Measurements from ENCODE around the gene GYS2.

Gene GYS2

GRCh38 chr12:21501258-21502163 lies 103.1 kb downstream of the GYS2 start, which contains the start of the genes GOLT1B and RECQL:
Gene GOLT1B, plus strand, starts transcription at chr12:21501789. Its CDS starts 135 bp downstream, at chr12:21501924.
Gene RECQL, minus strand, starts transcription at chr12:21501635. Its CDS starts 2,065 bp downstream, at chr12:21499570.
- H3K36me3 ChIP-seq (ENCODE audit: control insufficient read depth, insufficient read depth, low read length), result no peaks in the 10 kb centered on the region
- H3K27ac ChIP-seq, result peak within 1 kb of the TSS; percentile 73
- peaks cover 41% of the 10 kb centered on the region for H3K79me2 ChIP-seq
- H3K9me3 ChIP-seq (ENCODE audit: control insufficient read depth, low read length), result no peaks in the 10 kb centered on the region
- TF ChIP-seq CTCF (IDR thresholded peaks at IDR 0.05), result no peak
- peak within 1 kb of the TSS; percentile 30 for H3K9ac ChIP-seq
- peak within 1 kb of the TSS; percentile 80 for H3K4me2 ChIP-seq (ENCODE audit: low read length)
- H3K27me3 ChIP-seq (ENCODE audit: control insufficient read depth, insufficient read depth, low read length), result no peaks in the 10 kb centered on the region
- H2AFZ ChIP-seq, result peak within 1 kb of the TSS; percentile 93
- H3K4me3 ChIP-seq (ENCODE audit: low read depth, low read length), result peak within 1 kb of the TSS; percentile 97
- peaks cover 4% of the 10 kb centered on the region for H3K4me1 ChIP-seq

- H3K9me3 ChIP-seq (ENCODE audit: control insufficient read depth, low read length), result no peaks in the 10 kb centered on the region
- peak overlapping the region; percentile 97 for H3K4me3 ChIP-seq (ENCODE audit: low read depth, low read length)
- peak overlapping the region; percentile 76 for H3K4me2 ChIP-seq (ENCODE audit: low read length)
- TF ChIP-seq CTCF (IDR thresholded peaks at IDR 0.05), result no peak
- peak overlapping the region; percentile 93 for H2AFZ ChIP-seq
- peak overlapping the region; percentile 1 for H3K9ac ChIP-seq
- H3K27me3 ChIP-seq (ENCODE audit: control insufficient read depth, insufficient read depth, low read length), result no peaks in the 10 kb centered on the region
- H3K27ac ChIP-seq, result peak overlapping the region; percentile 73
- H3K4me1 ChIP-seq, result peaks cover 4% of the 10 kb centered on the region
- H3K36me3 ChIP-seq (ENCODE audit: control insufficient read depth, insufficient read depth, low read length), result no peaks in the 10 kb centered on the region
- peaks cover 41% of the 10 kb centered on the region for H3K79me2 ChIP-seq
These were observed 103.8 kb downstream of the GYS2 start for GRCh38 chr12:21500786-21501257.

- Histone ChIP-seq H3K4me2 (ENCODE audit: low read length) (no peak overlapping the region), H3K79me2 (peaks cover 38% of the 10 kb centered on the region), H3K27ac (no peak overlapping the region), H3K9ac (no peak overlapping the region), H3K36me3 (ENCODE audit: control insufficient read depth, insufficient read depth, low read length) (no peaks in the 10 kb centered on the region), H3K9me3 (ENCODE audit: control insufficient read depth, low read length) (no peaks in the 10 kb centered on the region), H3K27me3 (ENCODE audit: control insufficient read depth, insufficient read depth, low read length) (no peaks in the 10 kb centered on the region), H2AFZ (no peak overlapping the region), H3K4me1 (peaks cover 4% of the 10 kb centered on the region), H3K4me3 (ENCODE audit: low read depth, low read length) (no peak overlapping the region)
- TF ChIP-seq CTCF (IDR thresholded peaks at IDR 0.05), result no peak
These were observed 104.9 kb downstream of the GYS2 start for GRCh38 chr12:21499765-21500164.
